Measurements from ENCODE around the gene TMEM134. TPM values are rescaled to one million over a fixed set of nuclear protein-coding genes. Genes with fewer than 3 reads are reported as not detected.

TMEM134 gene
- total RNA-seq, 3 donors from 2014 or later (not counting 1 experiment from before 2014, with no cell fraction given): 57.8 to 65.7 (median 61.2) TPM

DNA sequence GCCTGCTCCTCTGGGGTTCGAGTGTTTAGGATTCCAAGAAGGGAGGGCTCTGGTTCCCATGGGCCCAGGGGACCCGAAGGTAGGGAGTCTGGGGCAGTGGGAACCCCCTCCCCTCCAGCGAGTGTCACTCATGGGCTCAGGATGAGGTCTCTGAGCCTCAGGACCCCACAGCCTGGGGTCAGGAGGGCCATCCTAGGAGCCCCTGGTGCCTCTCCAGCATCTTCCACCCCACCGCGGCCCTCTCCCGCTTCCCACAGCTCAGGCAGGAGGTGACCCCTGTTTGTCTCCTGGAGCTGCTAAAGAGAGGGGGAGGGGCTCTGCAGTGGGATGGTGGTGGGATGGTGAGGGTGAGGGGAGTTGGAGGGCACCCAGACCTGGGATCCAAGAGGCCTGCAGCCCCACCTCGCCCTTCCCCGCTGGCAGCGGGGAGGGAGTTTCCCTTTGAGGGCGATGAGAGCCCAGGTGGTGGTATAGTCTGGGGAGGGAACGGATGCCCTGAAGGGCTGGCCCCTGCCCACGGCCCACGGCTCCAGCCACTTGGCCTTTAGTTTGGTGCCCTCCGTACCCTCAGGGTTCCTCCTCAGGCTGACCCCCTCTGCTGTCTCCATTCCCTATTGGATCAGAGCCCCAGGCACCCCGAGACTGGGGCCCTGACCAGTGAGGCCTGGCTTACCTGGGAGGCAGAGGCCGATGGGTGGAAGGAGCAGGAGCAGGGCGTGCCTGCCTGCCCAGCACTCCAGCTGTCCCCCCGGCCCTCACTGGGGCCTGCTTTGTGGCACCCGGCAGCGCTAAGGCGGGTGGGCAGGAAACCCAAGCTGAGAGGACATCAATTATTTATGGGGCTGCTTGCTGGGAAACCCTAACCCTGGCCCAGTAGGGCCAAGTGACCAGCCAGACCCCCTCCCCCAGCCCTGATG is 15.0 kb downstream of the TMEM134 start:
- Mint-ChIP-seq H3K36me3 (no peaks in the 10 kb centered on the region), H3K9me3 (no peaks in the 10 kb centered on the region), H3K27ac (no peak overlapping the region), H3K4me3 (no peak overlapping the region), H3K27me3 (ENCODE audit: low read depth in 2 of 2) (peaks cover 0 to 11% of the 10 kb centered on the region in 2 donors), H3K4me1 (peaks cover 0 to 13% of the 10 kb centered on the region in 2 donors)
- Histone ChIP-seq H3K4me1 (ENCODE audit: control insufficient read depth, insufficient read depth, low read length) (peaks cover 27% of the 10 kb centered on the region), H3K27ac (ENCODE audit: low read length) (no peak overlapping the region), H3K27me3 (ENCODE audit: control insufficient read depth, insufficient read depth, low read length) (no peaks in the 10 kb centered on the region), H3K36me3 (ENCODE audit: control insufficient read depth, insufficient read depth, low read length) (no peaks in the 10 kb centered on the region), H3K4me3 (ENCODE audit: low read length) (no peak overlapping the region), H3K9me3 (ENCODE audit: control insufficient read depth, insufficient read depth, low read length) (no peaks in the 10 kb centered on the region)
- intact Hi-C loops (cut with micrococcal nuclease): no loop called here
- TF ChIP-seq, protein P1, sequence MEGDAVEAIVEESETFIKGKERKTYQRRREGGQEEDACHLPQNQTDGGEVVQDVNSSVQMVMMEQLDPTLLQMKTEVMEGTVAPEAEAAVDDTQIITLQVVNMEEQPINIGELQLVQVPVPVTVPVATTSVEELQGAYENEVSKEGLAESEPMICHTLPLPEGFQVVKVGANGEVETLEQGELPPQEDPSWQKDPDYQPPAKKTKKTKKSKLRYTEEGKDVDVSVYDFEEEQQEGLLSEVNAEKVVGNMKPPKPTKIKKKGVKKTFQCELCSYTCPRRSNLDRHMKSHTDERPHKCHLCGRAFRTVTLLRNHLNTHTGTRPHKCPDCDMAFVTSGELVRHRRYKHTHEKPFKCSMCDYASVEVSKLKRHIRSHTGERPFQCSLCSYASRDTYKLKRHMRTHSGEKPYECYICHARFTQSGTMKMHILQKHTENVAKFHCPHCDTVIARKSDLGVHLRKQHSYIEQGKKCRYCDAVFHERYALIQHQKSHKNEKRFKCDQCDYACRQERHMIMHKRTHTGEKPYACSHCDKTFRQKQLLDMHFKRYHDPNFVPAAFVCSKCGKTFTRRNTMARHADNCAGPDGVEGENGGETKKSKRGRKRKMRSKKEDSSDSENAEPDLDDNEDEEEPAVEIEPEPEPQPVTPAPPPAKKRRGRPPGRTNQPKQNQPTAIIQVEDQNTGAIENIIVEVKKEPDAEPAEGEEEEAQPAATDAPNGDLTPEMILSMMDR (IDR thresholded peaks at IDR 0.05): no peak
- no peak for ATAC-seq
- WGBS (ENCODE audit: insufficient coverage): 84% methylated on average over 21 of the region's 21 CpGs
- no peak for DNase-seq

DNA sequence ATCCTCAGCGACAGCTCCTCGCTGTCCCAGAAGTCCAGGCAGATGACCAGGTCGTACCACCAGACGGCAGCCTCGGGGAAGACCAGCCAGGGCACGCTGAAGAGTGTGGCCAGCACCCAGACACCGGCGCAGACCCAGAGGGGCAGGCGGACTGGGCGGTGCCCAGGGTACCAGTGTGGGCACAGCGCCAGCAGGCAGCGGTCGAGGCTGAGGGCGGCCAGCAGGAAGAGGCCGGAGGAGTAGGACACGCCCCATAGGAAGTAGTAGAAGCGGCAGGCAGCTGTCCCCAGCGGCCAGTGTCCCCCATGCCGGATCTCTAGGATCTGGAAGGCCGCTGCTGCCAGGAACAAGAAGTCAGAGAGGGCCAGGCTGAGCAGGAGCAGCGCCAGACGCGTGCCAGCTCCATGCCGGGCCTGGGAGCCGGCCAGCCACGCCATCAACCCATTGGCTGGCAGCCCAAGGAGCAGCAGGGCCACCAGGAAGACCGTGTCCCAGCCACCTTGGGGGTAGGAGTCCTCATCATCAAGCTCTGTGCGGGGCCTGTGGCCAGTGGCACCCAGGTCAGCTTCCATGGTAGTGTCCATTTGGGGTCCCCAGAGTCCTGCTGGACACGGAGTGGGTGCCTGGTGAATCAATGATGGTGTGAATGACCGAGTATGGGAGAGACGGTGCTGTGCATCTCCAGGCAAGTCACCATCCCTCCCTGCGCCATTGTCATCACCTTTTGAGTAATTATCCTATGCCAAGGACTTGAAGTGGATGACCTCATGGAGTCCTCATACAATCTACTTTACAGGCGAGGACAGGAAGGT is 16.7 kb downstream of the TMEM134 start, which contains the start of gene GPR152:
Gene GPR152 (minus strand): TSS at position 589 of the 812 bp plus-strand sequence. CDS start 5 bp downstream, at position 584.
- H3K4me3 ChIP-seq (ENCODE audit: low read length): no peak within 1 kb of the TSS
- 92% methylated on average over 33 of the region's 33 CpGs for WGBS (ENCODE audit: insufficient coverage)
- Mint-ChIP-seq H3K27me3 (ENCODE audit: low read depth in 2 of 2) (peaks cover 0 to 11% of the 10 kb centered on the region in 2 donors), H3K4me3 (no peak within 1 kb of the TSS), H3K4me1 (peaks cover 0 to 13% of the 10 kb centered on the region in 2 donors), H3K27ac (no peak within 1 kb of the TSS), H3K36me3 (no peaks in the 10 kb centered on the region), H3K9me3 (no peaks in the 10 kb centered on the region)
- DNase-seq (no peak), ATAC-seq (no peak)
- no peaks in the 10 kb centered on the region for H3K9me3 ChIP-seq (ENCODE audit: control insufficient read depth, insufficient read depth, low read length)
- no peaks in the 10 kb centered on the region for H3K36me3 ChIP-seq (ENCODE audit: control insufficient read depth, insufficient read depth, low read length)
- H3K4me1 ChIP-seq (ENCODE audit: control insufficient read depth, insufficient read depth, low read length): peaks cover 23% of the 10 kb centered on the region
- H3K27me3 ChIP-seq (ENCODE audit: control insufficient read depth, insufficient read depth, low read length): no peaks in the 10 kb centered on the region
- TF ChIP-seq, protein P1 (IDR thresholded peaks at IDR 0.05): no peak
- intact Hi-C loops (cut with micrococcal nuclease): no loop called here
- H3K27ac ChIP-seq (ENCODE audit: low read length): no peak within 1 kb of the TSS

DNA sequence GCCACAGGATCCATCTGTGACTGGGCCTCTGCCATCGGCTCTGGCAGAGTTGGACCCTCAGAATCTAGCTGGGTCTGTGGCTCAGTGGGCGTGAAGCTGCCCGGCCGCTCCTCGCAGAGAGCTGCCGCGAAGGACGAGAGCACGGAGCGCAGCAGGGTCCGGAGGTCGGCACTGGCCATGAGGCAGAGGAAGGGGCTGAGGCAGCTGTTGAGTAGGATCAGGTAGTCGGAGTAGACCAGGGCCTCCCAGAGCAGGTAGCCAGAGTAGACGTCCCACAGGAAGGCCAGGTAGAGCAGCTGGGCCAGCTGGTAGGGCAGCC is 17.4 kb downstream of the TMEM134 start:
- Mint-ChIP-seq H3K27me3 (ENCODE audit: low read depth in 2 of 2) (peaks cover 0 to 11% of the 10 kb centered on the region in 2 donors), H3K27ac (no peak overlapping the region), H3K4me1 (peaks cover 0 to 13% of the 10 kb centered on the region in 2 donors), H3K4me3 (no peak overlapping the region), H3K36me3 (no peaks in the 10 kb centered on the region), H3K9me3 (no peaks in the 10 kb centered on the region)
- WGBS (ENCODE audit: insufficient coverage): 85% methylated on average over 14 of the region's 14 CpGs
- intact Hi-C loops (cut with micrococcal nuclease): no loop called here
- no peak for DNase-seq
- Histone ChIP-seq H3K9me3 (ENCODE audit: control insufficient read depth, insufficient read depth, low read length) (no peaks in the 10 kb centered on the region), H3K27ac (ENCODE audit: low read length) (no peak overlapping the region), H3K4me1 (ENCODE audit: control insufficient read depth, insufficient read depth, low read length) (peaks cover 30% of the 10 kb centered on the region), H3K36me3 (ENCODE audit: control insufficient read depth, insufficient read depth, low read length) (no peaks in the 10 kb centered on the region), H3K4me3 (ENCODE audit: low read length) (no peak overlapping the region), H3K27me3 (ENCODE audit: control insufficient read depth, insufficient read depth, low read length) (no peaks in the 10 kb centered on the region)
- no peak for ATAC-seq
- TF ChIP-seq, protein P1 (IDR thresholded peaks at IDR 0.05): no peak
